ENCODE data around the gene DGKZ.

Gene DGKZ

GRCh38 chr11:46330154-46330553 is 17.1 kb upstream of the DGKZ start:
- no peak for DNase-seq (ENCODE audit: low spot score)

GRCh38 chr11:46330563-46331281 is 16.5 kb upstream of the DGKZ start:
- DNase-seq (ENCODE audit: low spot score): no peak

- no peak for DNase-seq (ENCODE audit: low spot score)
Observed at GRCh38 chr11:46331282-46331984, 15.8 kb upstream of the DGKZ start.

- DNase-seq (ENCODE audit: low spot score): no peak
Observed at GRCh38 chr11:46332093-46332567, 15.1 kb upstream of the DGKZ start.

- peak; percentile 39 for DNase-seq (ENCODE audit: low spot score)
Observed at GRCh38 chr11:46332568-46333393, 14.5 kb upstream of the DGKZ start.

- no peak for DNase-seq (ENCODE audit: low spot score)
Observed at GRCh38 chr11:46333394-46333947, 13.8 kb upstream of the DGKZ start.

GRCh38 chr11:46334211-46334610 is 13.1 kb upstream of the DGKZ start:
- no peak for DNase-seq (ENCODE audit: low spot score)

- DNase-seq (ENCODE audit: low spot score): no peak
Observed at GRCh38 chr11:46335271-46335670, 12.0 kb upstream of the DGKZ start.

GRCh38 chr11:46335890-46336562 is 11.2 kb upstream of the DGKZ start:
- no peak for DNase-seq (ENCODE audit: low spot score)

GRCh38 chr11:46336563-46337180 is 10.6 kb upstream of the DGKZ start:
- DNase-seq (ENCODE audit: low spot score): no peak

- DNase-seq (ENCODE audit: low spot score): no peak
Observed at GRCh38 chr11:46337626-46338345, 9.5 kb upstream of the DGKZ start.

GRCh38 chr11:46338636-46338987 is 8.7 kb upstream of the DGKZ start:
- DNase-seq (ENCODE audit: low spot score): no peak

GRCh38 chr11:46338988-46339666 is 8.1 kb upstream of the DGKZ start:
- peak; percentile 58 for DNase-seq (ENCODE audit: low spot score)

GRCh38 chr11:46339816-46340215 is 7.4 kb upstream of the DGKZ start:
- no peak for DNase-seq (ENCODE audit: low spot score)

GRCh38 chr11:46341454-46341853 is 5.8 kb upstream of the DGKZ start:
- DNase-seq (ENCODE audit: low spot score): no peak

- no peak for DNase-seq (ENCODE audit: low spot score)
Observed at GRCh38 chr11:46342239-46342638, 5.0 kb upstream of the DGKZ start.

- DNase-seq (ENCODE audit: low spot score): no peak
Observed at GRCh38 chr11:46343520-46343919, 3.7 kb upstream of the DGKZ start.

GRCh38 chr11:46345131-46345597 is 2.1 kb upstream of the DGKZ start:
- DNase-seq (ENCODE audit: low spot score): no peak

GRCh38 chr11:46345881-46346484 is 1.3 kb upstream of the DGKZ start:
- no peak for DNase-seq (ENCODE audit: low spot score)
